Measurements from ENCODE around the gene DIP2C.
"Not testable (repeated sequence)": the region's sequence is repeated elsewhere in the genome, so short reads cannot be mapped to it uniquely, and the experiment has no call there.

DIP2C gene

GRCh38 chr10:547591-548081 lies 141.8 kb downstream of the DIP2C start:
- no peak for DNase-seq

- DNase-seq = no peak
Observed at GRCh38 chr10:546971-547590, 142.4 kb downstream of the DIP2C start.

GRCh38 chr10:546451-546850 lies 143.0 kb downstream of the DIP2C start:
- no peak for DNase-seq

GRCh38 chr10:543862-544822 lies 145.3 kb downstream of the DIP2C start:
- DNase-seq = no peak

- DNase-seq = no peak
Observed at GRCh38 chr10:543131-543530, 146.3 kb downstream of the DIP2C start.

- DNase-seq = no peak
Observed at GRCh38 chr10:541750-542371, 147.6 kb downstream of the DIP2C start.

- DNase-seq = no peak
Observed at GRCh38 chr10:541041-541440, 148.4 kb downstream of the DIP2C start.

GRCh38 chr10:538895-539294 lies 150.6 kb downstream of the DIP2C start:
- DNase-seq = no peak

GRCh38 chr10:536935-537334 lies 152.5 kb downstream of the DIP2C start:
- no peak for DNase-seq

GRCh38 chr10:536371-536925 lies 153.0 kb downstream of the DIP2C start:
- DNase-seq = no peak

- DNase-seq = no peak
Observed at GRCh38 chr10:535952-536351, 153.5 kb downstream of the DIP2C start.

- DNase-seq = no peak
Observed at GRCh38 chr10:535051-535450, 154.4 kb downstream of the DIP2C start.

GRCh38 chr10:534047-534566 lies 155.4 kb downstream of the DIP2C start:
- no peak for DNase-seq

- DNase-seq = no peak
Observed at GRCh38 chr10:533611-534010, 155.9 kb downstream of the DIP2C start.

GRCh38 chr10:533186-533585 lies 156.3 kb downstream of the DIP2C start:
- DNase-seq = no peak

GRCh38 chr10:532331-532730 lies 157.1 kb downstream of the DIP2C start:
- not testable (repeated sequence) for DNase-seq

GRCh38 chr10:531541-531940 lies 157.9 kb downstream of the DIP2C start:
- DNase-seq = no peak

GRCh38 chr10:530717-531116 lies 158.8 kb downstream of the DIP2C start:
- no peak for DNase-seq

- no peak for DNase-seq
Observed at GRCh38 chr10:529468-530230, 159.8 kb downstream of the DIP2C start.

- no peak for DNase-seq
Observed at GRCh38 chr10:528173-529165, 161.0 kb downstream of the DIP2C start.

GRCh38 chr10:527416-527815 lies 162.1 kb downstream of the DIP2C start:
- no peak for DNase-seq

All from activated CD4-positive, CD25-positive, alpha-beta regulatory T cell treated with anti-CD3 and anti-CD28 coated beads, Interleukin-2, amount 50 U/mL, for 72 hours (primary cell).